ENCODE measurements around the gene PLIN3.
"Not testable (repeated sequence)": the region's sequence is repeated elsewhere in the genome, so short reads cannot be mapped to it uniquely, and the experiment has no call there.

- TF ChIP-seq POLR2AphosphoS5, CTCF, POLR2A (IDR thresholded peaks at IDR 0.05): not testable (repeated sequence)
Observed at GRCh38 chr19:4793278-4793677, 74.2 kb downstream of the PLIN3 start.
